ENCODE data around the gene HBQ1. TPM values are rescaled to one million over a fixed set of nuclear protein-coding genes. Genes with fewer than 3 reads are reported as not detected.

HBQ1 gene
- total RNA-seq, 1 donor from 2014 or later = not detected

DNA sequence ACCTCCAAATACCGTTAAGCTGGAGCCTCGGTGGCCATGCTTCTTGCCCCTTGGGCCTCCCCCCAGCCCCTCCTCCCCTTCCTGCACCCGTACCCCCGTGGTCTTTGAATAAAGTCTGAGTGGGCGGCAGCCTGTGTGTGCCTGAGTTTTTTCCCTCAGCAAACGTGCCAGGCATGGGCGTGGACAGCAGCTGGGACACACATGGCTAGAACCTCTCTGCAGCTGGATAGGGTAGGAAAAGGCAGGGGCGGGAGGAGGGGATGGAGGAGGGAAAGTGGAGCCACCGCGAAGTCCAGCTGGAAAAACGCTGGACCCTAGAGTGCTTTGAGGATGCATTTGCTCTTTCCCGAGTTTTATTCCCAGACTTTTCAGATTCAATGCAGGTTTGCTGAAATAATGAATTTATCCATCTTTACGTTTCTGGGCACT, 2.9 kb upstream of the HBQ1 start:
- Mint-ChIP-seq H3K27me3 (ENCODE audit: unreplicated experiment) (peaks cover 41% of the 10 kb centered on the region), H3K36me3 (ENCODE audit: unreplicated experiment) (no peaks in the 10 kb centered on the region), H3K27ac (ENCODE audit: unreplicated experiment) (no peak overlapping the region), H3K9me3 (ENCODE audit: unreplicated experiment) (no peaks in the 10 kb centered on the region), H3K4me3 (ENCODE audit: unreplicated experiment) (peak overlapping the region; percentile 14), H3K4me1 (ENCODE audit: unreplicated experiment) (peaks cover 12% of the 10 kb centered on the region)
- TF ChIP-seq, protein P1, sequence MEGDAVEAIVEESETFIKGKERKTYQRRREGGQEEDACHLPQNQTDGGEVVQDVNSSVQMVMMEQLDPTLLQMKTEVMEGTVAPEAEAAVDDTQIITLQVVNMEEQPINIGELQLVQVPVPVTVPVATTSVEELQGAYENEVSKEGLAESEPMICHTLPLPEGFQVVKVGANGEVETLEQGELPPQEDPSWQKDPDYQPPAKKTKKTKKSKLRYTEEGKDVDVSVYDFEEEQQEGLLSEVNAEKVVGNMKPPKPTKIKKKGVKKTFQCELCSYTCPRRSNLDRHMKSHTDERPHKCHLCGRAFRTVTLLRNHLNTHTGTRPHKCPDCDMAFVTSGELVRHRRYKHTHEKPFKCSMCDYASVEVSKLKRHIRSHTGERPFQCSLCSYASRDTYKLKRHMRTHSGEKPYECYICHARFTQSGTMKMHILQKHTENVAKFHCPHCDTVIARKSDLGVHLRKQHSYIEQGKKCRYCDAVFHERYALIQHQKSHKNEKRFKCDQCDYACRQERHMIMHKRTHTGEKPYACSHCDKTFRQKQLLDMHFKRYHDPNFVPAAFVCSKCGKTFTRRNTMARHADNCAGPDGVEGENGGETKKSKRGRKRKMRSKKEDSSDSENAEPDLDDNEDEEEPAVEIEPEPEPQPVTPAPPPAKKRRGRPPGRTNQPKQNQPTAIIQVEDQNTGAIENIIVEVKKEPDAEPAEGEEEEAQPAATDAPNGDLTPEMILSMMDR (IDR thresholded peaks at IDR 0.05) = no peak
- DNase-seq (ENCODE audit: extremely low spot score, unreplicated experiment) = no peak

DNA sequence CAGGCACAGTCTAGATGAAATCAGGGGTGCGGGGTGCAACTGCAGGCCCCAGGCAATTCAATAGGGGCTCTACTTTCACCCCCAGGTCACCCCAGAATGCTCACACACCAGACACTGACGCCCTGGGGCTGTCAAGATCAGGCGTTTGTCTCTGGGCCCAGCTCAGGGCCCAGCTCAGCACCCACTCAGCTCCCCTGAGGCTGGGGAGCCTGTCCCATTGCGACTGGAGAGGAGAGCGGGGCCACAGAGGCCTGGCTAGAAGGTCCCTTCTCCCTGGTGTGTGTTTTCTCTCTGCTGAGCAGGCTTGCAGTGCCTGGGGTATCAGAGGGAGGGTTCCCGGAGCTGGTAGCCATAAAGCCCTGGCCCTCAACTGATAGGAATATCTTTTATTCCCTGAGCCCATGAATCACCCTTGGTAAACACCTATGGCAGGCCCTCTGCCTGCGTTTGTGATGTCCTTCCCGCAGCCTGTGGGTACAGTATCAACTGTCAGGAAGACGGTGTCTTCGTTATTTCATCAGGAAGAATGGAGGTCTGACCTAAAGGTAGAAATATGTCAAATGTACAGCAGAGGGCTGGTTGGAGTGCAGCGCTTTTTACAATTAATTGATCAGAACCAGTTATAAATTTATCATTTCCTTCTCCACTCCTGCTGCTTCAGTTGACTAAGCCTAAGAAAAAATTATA, 2.1 kb upstream of the HBQ1 start:
- Mint-ChIP-seq H3K27ac (ENCODE audit: unreplicated experiment) (no peak overlapping the region), H3K36me3 (ENCODE audit: unreplicated experiment) (no peaks in the 10 kb centered on the region), H3K4me1 (ENCODE audit: unreplicated experiment) (peaks cover 12% of the 10 kb centered on the region), H3K4me3 (ENCODE audit: unreplicated experiment) (no peak overlapping the region), H3K27me3 (ENCODE audit: unreplicated experiment) (peaks cover 41% of the 10 kb centered on the region), H3K9me3 (ENCODE audit: unreplicated experiment) (no peaks in the 10 kb centered on the region)
- TF ChIP-seq, protein P1 (IDR thresholded peaks at IDR 0.05) = no peak
- DNase-seq (ENCODE audit: extremely low spot score, unreplicated experiment) = no peak

DNA sequence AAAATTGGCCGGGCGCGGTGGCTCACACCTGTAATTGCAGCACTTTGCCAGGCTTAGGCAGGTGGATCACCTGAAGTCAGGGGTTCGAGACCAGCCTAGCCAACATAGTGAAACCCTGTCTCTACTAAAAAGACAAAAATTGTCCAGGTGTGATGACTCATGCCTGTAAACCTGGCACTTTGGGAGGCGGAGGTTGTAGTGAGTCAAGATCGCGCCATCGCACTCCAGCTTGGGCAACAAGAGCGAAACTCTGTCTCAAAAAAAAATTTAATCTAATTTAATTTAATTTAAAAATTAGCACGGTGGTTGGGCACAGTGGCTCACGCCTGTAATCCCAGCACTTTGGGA, 1.6 kb upstream of the HBQ1 start:
- TF ChIP-seq, protein P1 (IDR thresholded peaks at IDR 0.05) = no peak
- Mint-ChIP-seq H3K36me3 (ENCODE audit: unreplicated experiment) (no peaks in the 10 kb centered on the region), H3K27ac (ENCODE audit: unreplicated experiment) (no peak overlapping the region), H3K4me3 (ENCODE audit: unreplicated experiment) (no peak overlapping the region), H3K4me1 (ENCODE audit: unreplicated experiment) (peaks cover 12% of the 10 kb centered on the region), H3K9me3 (ENCODE audit: unreplicated experiment) (no peaks in the 10 kb centered on the region), H3K27me3 (ENCODE audit: unreplicated experiment) (peaks cover 37% of the 10 kb centered on the region)
- no peak for DNase-seq (ENCODE audit: extremely low spot score, unreplicated experiment)

DNA sequence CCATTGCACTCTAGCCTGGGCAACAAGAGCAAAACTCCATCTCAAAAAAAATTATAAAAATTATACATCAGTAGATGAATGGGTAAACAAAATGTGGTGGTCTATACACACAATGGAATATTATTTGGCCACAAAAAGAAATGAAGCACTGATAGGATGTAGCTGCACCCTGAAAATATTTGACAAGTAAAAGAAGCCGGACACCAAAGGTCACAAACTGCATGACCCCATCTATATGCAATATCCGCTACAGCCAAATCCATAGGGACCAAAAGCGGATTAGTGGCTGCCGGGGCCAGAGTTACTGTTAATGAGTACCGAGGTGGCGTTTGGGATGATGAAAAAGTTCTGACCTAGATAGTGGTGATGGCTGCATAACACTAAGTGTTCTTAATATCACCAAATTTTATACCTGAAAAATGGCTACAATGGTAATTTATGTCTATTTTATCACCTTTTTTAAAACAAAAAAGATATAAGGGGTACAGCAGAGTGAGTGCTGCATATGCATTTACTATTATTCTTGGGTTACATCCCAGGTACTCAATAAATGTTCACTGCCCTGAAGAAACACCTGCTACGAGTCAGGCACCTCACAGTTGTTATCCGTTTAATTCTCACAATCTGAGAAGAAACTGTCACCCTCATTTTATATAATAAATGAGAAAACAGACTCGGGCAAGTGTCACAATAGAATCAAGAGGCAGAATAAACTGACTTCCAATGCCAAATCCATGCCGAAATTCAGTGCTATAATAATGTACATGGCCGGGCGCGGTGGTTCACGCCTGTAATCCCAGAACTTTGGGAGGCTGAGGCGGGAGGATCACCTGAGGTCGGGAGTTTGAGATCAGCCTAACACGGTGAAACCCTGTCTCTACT, 807 bp upstream of the HBQ1 start:
- H3K27ac Mint-ChIP-seq (ENCODE audit: unreplicated experiment) = no peak overlapping the region
- H3K4me1 Mint-ChIP-seq (ENCODE audit: unreplicated experiment) = peaks cover 10% of the 10 kb centered on the region
- H3K27me3 Mint-ChIP-seq (ENCODE audit: unreplicated experiment) = peaks cover 35% of the 10 kb centered on the region
- DNase-seq (ENCODE audit: extremely low spot score, unreplicated experiment) = no peak
- TF ChIP-seq, protein P1 (IDR thresholded peaks at IDR 0.05) = no peak
- no peaks in the 10 kb centered on the region for H3K9me3 Mint-ChIP-seq (ENCODE audit: unreplicated experiment)
- H3K4me3 Mint-ChIP-seq (ENCODE audit: unreplicated experiment) = peak overlapping the region; percentile 51
- H3K36me3 Mint-ChIP-seq (ENCODE audit: unreplicated experiment) = no peaks in the 10 kb centered on the region
